GM18507 (cell line): ENCODE measurements around the gene UPF3A.
"Not testable (repeated sequence)": the region's sequence is repeated elsewhere in the genome, so short reads cannot be mapped to it uniquely, and the experiment has no call there.

Experiments used
- DNase-seq: peaks from one replicate; pipeline ENCODE4 v3.0.0; 2011; ENCODE audit warnings: low read depth; ENCODE audit not compliant: insufficient read length; ENCODE audit errors: extremely low spot score
- FAIRE-seq: peaks from 2 replicates; lab custom pipeline; 2011; peaks lifted over from hg19 to GRCh38; lab: Jason Lieb, UNC

UPF3A gene

DNA sequence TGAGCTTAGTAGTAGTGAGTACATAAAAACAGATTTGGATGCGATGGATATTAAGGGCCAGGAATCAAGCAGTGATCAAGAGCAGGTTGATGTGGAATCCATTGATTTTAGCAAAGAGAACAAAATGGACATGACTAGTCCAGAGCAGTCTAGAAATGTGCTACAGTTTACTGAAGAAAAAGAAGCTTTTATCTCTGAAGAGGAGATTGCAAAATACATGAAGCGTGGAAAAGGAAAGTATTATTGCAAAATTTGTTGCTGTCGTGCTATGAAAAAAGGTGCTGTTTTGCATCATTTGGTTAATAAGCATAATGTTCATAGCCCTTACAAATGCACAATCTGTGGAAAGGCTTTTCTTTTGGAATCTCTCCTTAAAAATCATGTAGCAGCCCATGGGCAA is 44.3 kb downstream of the UPF3A start:
- DNase-seq (no peak), FAIRE-seq (no peak)

- FAIRE-seq, result no peak
These were observed 46.6 kb downstream of the UPF3A start for GRCh38 chr13:114328034-114328433.

DNA sequence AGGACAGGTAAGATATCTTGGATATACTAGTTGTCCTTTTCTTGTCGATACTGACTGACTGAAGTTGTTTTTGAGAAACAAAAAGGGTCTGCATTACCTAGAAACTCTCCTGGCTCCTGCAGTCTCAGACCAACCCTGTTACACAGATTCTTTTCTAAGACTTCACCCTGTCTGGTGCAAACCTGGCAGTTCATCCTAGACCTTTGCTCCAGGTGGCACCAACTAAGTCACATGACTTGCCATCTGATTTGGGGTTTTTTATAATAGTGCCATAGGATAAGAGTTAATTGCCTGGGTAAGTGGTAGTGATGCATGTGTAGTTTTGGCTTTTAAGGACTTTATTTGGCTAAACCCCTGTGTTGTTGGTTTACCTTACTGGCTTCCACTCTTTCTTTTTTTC is 47.2 kb downstream of the UPF3A start:
- DNase-seq (no peak), FAIRE-seq (peak; percentile 36)

More at GRCh38 chr13:114328034-114328433, 46.6 kb downstream of the UPF3A start:
- no peak for DNase-seq

- FAIRE-seq, result no peak
- DNase-seq, result no peak
These were observed 48.7 kb downstream of the UPF3A start for GRCh38 chr13:114330086-114330485.

GRCh38 chr13:114333881-114334280 is 52.5 kb downstream of the UPF3A start:
- peak; percentile 31 for FAIRE-seq
- not testable (repeated sequence) for DNase-seq

- DNase-seq, result no peak
- FAIRE-seq, result peak; percentile 65
These were observed 53.1 kb downstream of the UPF3A start for GRCh38 chr13:114334305-114335053.

- FAIRE-seq, DNase-seq: not testable (repeated sequence)
These were observed 55.1 kb downstream of the UPF3A start for GRCh38 chr13:114336457-114336856.

- FAIRE-seq (no peak), DNase-seq (no peak)
These were observed 57.6 kb downstream of the UPF3A start for GRCh38 chr13:114338959-114339358.

- peak; percentile 54 for FAIRE-seq
- no peak for DNase-seq
These were observed 58.6 kb downstream of the UPF3A start for GRCh38 chr13:114339857-114340534.

- DNase-seq (no peak), FAIRE-seq (no peak)
These were observed 59.8 kb downstream of the UPF3A start for GRCh38 chr13:114341003-114341777.

GRCh38 chr13:114347256-114347655 is 65.9 kb downstream of the UPF3A start:
- DNase-seq, FAIRE-seq: not testable (repeated sequence)

- FAIRE-seq, DNase-seq: not testable (repeated sequence)
These were observed 71.4 kb downstream of the UPF3A start for GRCh38 chr13:114352763-114353162.

- not testable (repeated sequence) for FAIRE-seq, DNase-seq
These were observed 72.0 kb downstream of the UPF3A start for GRCh38 chr13:114353382-114353781.
